Measurements from ENCODE around the gene MAN2B1. TPM values are rescaled to one million over a fixed set of nuclear protein-coding genes. Genes with fewer than 3 reads are reported as not detected.
A peak's percentile ranks its signal among the peaks of the same experiment; 100 is the strongest.

MAN2B1 gene
- total RNA-seq, 1 donor from 2014 or later = 22.1 TPM

DNA sequence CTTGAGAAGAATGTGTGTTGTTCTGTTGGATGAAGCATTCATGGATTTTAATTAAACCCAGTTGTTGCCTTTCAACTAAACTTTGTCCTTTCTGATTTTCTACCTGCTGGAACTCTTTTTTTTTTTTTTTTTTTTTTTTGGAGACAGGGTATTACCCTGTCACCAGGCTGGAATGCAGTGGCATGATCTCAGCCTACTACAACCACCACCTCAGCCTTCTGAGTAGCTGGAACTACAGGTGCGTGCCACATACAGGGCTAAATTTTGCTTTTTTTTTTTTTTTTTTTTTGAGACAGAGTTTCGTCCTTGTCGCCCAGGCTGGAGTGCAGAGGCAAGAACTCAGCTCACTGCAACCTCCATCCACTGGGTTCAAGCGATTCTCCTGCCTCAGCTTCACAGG lies 48.9 kb downstream of the MAN2B1 start:
- DNase-seq (ENCODE audit: low spot score) = no peak

DNA sequence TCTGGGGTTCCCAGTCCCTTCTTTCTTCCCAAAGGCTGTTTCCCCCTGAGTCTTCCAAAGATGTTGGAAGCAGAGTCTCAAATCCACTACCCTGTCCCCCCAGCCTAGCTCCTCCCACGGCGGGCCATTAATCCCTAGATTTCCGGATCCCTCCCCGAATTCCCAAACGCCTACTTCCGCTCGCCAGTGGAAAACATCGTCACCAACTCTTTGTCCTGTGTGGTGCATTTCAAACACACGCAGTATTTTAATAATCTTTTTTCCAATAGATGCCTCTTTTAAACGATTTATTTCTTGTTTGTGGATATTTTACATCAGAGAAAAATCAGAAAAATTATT lies 55.2 kb downstream of the MAN2B1 start:
- DNase-seq (ENCODE audit: low spot score) = peak; percentile 92

DNA sequence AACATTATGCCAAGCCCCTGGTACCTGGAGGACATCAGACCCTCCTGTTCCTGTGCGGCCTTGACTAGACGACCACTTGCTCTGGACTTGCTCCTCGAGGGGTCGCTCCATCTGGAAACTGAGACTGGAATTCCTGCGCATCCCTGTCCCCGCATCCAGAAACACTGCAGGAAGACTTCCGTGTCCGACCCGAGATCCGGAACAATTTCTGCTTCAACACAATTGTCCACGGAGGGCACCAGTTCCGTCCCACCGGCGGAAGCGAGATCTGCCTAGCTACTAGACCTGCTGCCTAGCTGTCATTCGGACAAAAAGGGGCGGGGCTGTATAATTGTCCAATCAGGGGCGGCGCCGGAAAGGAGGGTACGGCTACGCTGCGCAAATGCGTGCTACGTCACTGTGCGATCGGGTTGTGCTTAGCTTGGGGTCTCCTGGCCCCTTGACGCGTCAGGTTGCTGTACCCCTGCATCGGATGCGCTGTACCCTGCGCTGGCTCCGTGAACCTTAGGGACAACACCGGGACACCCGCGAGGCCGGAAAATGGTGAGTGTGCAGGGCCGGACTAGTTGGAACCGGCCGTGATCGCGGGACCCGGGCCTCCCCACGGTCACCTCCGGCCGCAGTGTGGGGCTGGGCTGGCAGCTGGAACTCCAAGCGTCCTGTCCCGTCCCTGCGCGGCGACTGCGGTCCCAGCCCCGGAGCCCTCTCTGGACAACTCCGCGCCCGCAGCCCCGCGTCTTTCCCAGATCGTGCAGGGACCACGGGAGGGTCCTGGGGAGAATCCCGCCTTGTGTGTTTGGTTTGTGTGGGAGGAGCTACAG lies 55.8 kb downstream of the MAN2B1 start, which contains the start of the genes ZNF490 and ZNF791:
Gene ZNF490 (minus strand): TSS at position 274 of the 821 bp plus-strand sequence. CDS start 133 bp downstream, at position 141.
Gene ZNF791 (plus strand): TSS at position 381 of the 821 bp plus-strand sequence. CDS start 160 bp downstream, at position 541.
- peak; percentile 99 for DNase-seq (ENCODE audit: low spot score)

DNA sequence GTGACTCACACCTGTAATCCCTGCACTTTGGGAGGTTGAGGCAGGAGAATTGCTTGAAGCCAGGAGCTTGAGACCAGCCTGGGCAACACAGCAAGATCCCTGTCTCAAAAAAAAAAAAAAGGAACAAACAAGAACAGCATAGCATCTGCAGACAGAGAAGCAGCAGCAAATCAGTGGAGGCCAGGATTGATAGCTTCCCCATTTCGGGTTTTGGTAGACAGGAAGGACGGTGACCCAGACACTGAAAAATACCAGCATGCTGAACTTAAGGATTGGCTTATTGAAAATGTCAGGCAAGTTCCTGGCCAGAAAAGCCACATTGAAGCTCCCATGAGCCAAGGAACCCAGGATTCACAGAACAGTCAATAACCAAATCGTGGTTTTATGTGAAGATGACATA lies 58.9 kb downstream of the MAN2B1 start:
- no peak for DNase-seq (ENCODE audit: low spot score)

DNA sequence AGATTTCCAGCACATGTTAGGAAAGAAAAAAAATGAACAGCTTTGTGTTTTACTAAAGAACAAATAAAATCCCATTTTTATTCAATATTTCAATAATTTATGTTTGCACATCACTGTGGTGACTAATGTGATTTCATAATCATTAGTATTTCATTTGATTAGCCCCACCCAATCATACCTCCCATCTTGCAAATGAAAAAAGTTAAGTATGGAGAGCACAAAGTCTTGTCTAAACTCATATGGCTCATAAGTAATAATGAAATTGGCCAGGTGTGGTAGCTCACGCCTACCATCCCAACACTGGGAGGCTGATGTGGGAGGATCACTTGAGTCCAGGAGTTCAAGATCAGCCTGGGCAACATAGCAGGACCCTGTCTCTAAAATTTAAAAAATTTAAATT lies 59.7 kb downstream of the MAN2B1 start:
- no peak for DNase-seq (ENCODE audit: low spot score)

DNA sequence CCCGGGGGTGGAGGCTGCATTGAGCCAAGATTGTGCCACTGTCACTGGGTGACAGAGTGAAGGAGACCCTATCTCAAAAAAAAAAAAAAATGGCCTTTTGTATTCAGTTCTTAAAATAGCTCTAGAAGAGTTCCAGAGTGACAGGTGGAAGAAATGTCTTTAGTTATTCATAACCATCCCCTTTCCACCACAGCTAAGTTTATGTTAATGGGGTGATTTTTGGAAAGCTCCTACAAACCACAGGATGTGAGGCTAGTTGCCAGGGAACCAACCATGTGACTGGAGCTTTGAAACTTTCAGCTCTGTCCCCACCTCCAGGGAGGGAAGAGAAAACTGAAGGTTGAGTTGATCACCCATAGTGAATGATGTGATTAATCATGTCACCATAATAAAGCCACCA lies 62.8 kb downstream of the MAN2B1 start:
- no peak for DNase-seq (ENCODE audit: low spot score)

DNA sequence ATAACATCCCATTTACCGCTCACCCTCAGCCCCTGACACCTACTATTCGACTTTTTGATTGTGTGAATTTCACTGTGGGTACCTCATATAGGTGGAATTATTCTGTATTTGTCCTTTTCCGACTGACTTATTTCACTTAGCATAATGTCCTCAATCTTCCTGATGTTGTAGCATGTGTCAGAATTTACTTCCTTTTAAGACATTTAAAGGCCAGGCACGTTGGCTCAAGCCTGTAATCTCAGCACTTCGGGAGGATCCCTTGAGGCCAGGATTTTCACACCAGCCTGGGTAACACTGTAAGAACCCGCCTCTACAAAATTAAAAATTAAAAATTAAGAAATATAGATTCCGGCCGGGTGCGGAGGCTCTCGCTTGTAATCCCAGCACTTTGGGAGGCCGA lies 68.9 kb downstream of the MAN2B1 start:
- no peak for DNase-seq (ENCODE audit: low spot score)

DNA sequence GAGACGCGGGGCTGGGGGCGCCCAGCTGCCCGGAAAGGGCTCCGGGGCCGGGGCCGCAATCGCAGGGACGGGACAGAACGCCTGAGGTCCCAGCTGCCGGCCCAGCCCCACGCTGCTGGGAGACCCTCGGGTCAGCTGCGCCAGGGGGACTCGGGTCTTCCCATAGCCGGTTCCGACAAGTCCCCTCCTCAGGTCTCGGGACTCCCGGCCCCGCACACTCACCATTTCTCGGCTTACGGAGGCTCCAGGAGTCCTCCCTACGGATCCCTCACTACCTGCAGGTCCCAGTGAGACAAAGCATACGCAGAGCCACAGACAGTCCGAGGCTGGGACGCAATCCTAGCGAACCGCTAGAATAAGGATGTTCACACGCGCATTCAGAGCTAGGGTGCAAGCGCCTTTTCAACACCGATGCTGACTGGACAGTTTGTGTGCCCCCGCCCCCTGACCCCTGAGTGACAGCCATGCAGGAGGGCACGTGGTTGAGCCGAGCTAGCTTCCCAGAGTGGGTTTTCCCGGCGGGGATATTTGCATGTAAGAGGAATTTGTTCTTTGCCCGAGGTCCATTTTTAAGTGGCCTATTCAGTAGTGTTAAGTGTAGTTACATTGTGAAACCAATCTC lies 69.5 kb downstream of the MAN2B1 start:
- no peak for DNase-seq (ENCODE audit: low spot score)

Other genes with a start within 250 kb of the MAN2B1 start
- 9.1 TPM for gene ZNF443, start 225.7 kb downstream of the MAN2B1 start, total RNA-seq (ENCODE audit: insufficient read depth, low replicate concordance)
- gene ZNF709, start 181.9 kb downstream of the MAN2B1 start, total RNA-seq (ENCODE audit: insufficient read depth, low replicate concordance) = 7.9 TPM
- gene ZNF564, start 115.3 kb downstream of the MAN2B1 start, total RNA-seq (ENCODE audit: insufficient read depth, low replicate concordance) = 26.5 TPM
- gene ZNF490, start 55.9 kb downstream of the MAN2B1 start, total RNA-seq (ENCODE audit: insufficient read depth, low replicate concordance) = 4.1 TPM
- 19.0 TPM for gene ZNF791, start 55.8 kb downstream of the MAN2B1 start, total RNA-seq (ENCODE audit: insufficient read depth, low replicate concordance)
- 24.8 TPM for gene WDR83, start 65 bp upstream of the MAN2B1 start, total RNA-seq (ENCODE audit: insufficient read depth, low replicate concordance)
- gene DHPS, start 15.1 kb upstream of the MAN2B1 start, total RNA-seq (ENCODE audit: insufficient read depth, low replicate concordance) = 36.4 TPM
- not detected for gene GNG14, start 21.3 kb upstream of the MAN2B1 start, total RNA-seq (ENCODE audit: insufficient read depth, low replicate concordance)
- not detected for gene FBXW9, start 29.9 kb upstream of the MAN2B1 start, total RNA-seq (ENCODE audit: insufficient read depth, low replicate concordance)
- 18.5 TPM for gene TNPO2, start 57.2 kb upstream of the MAN2B1 start, total RNA-seq (ENCODE audit: insufficient read depth, low replicate concordance)
- gene TRIR, start 67.9 kb upstream of the MAN2B1 start, total RNA-seq (ENCODE audit: insufficient read depth, low replicate concordance) = 116 TPM
- gene GET3, start 70.8 kb upstream of the MAN2B1 start, total RNA-seq (ENCODE audit: insufficient read depth, low replicate concordance) = 25.0 TPM
- gene BEST2, start 85.0 kb upstream of the MAN2B1 start, total RNA-seq (ENCODE audit: insufficient read depth, low replicate concordance) = not detected
- 17.1 TPM for gene HOOK2, start 108.8 kb upstream of the MAN2B1 start, total RNA-seq (ENCODE audit: insufficient read depth, low replicate concordance)
- 277 TPM for gene JUNB, start 124.7 kb upstream of the MAN2B1 start, total RNA-seq (ENCODE audit: insufficient read depth, low replicate concordance)
- gene PRDX2, start 135.1 kb upstream of the MAN2B1 start, total RNA-seq (ENCODE audit: insufficient read depth, low replicate concordance) = 112 TPM
- not detected for gene THSD8, start 135.3 kb upstream of the MAN2B1 start, total RNA-seq (ENCODE audit: insufficient read depth, low replicate concordance)
- gene RNASEH2A, start 139.8 kb upstream of the MAN2B1 start, total RNA-seq (ENCODE audit: insufficient read depth, low replicate concordance) = 5.3 TPM
- gene RTBDN, start 167.8 kb upstream of the MAN2B1 start, total RNA-seq (ENCODE audit: insufficient read depth, low replicate concordance) = not detected
- 2.2 TPM for gene MAST1, start 171.8 kb upstream of the MAN2B1 start, total RNA-seq (ENCODE audit: insufficient read depth, low replicate concordance)
- gene DNASE2, start 214.7 kb upstream of the MAN2B1 start, total RNA-seq (ENCODE audit: insufficient read depth, low replicate concordance) = 21.7 TPM
- 3.1 TPM for gene KLF1, start 220.5 kb upstream of the MAN2B1 start, total RNA-seq (ENCODE audit: insufficient read depth, low replicate concordance)
- 9.1 TPM for gene GCDH, start 224.4 kb upstream of the MAN2B1 start, total RNA-seq (ENCODE audit: insufficient read depth, low replicate concordance)